CD8-positive, alpha-beta memory T cell (primary cell): ENCODE results near the gene TPD52L2. TPM values are rescaled to one million over a fixed set of nuclear protein-coding genes. Genes with fewer than 3 reads are reported as not detected.

ENCODE experiments used
- CTCF ChIA-PET: fragments of 350-600 bp; sonication (Branson Sonifier 250); formaldehyde crosslinking; loops from one replicate; lab custom pipeline; 2021; ENCODE audit warnings: antibody characterized with exemption; lab: Charles Lee
- POLR2A ChIA-PET: fragments of 350-600 bp; sonication (Branson Sonifier 250); formaldehyde crosslinking; loops from one replicate; lab custom pipeline; 2021; ENCODE audit warnings: antibody characterized with exemption; lab: Charles Lee
- DNase-seq, 5 donors: peaks; one replicate each; pipeline versions ENCODE4 v3.0.0 to v3.0.0-alpha.2; 2020 to 2022; ENCODE audit warnings: mixed read lengths in 1 of 5
- H3K27ac ChIP-seq: one replicate; pipeline ENCODE4 v1.7.0; 2013; ENCODE audit warnings: low read depth, mild to moderate bottlenecking, low read length, moderate library complexity
- H3K27me3 ChIP-seq: 2 replicates; pipeline ENCODE4 v1.7.0; 2013; ENCODE audit warnings: low read length, mild to moderate bottlenecking; ENCODE audit not compliant: insufficient read depth, poor library complexity, severe bottlenecking
- H3K36me3 ChIP-seq: 2 replicates; pipeline ENCODE4 v1.7.0; 2013; ENCODE audit warnings: mild to moderate bottlenecking, low read length, moderate library complexity; ENCODE audit not compliant: insufficient read depth
- H3K4me1 ChIP-seq: 2 replicates; pipeline ENCODE4 v1.7.0; 2013; ENCODE audit warnings: mild to moderate bottlenecking, low read length, moderate library complexity; ENCODE audit not compliant: insufficient read depth
- H3K4me3 ChIP-seq: 2 replicates; pipeline ENCODE4 v1.7.0; 2013; ENCODE audit warnings: mild to moderate bottlenecking, low read length
- H3K9me3 ChIP-seq: 2 replicates; pipeline ENCODE4 v1.7.0; 2013; ENCODE audit warnings: mild to moderate bottlenecking, low read length
- H3K27ac Mint-ChIP-seq, 8 donors: one replicate each; pipeline ENCODE4 v1.8.0; 2020 to 2021; ENCODE audit warnings: mixed read lengths in 8 of 8, mild to moderate bottlenecking in 6 of 8, inconsistent platforms in 3 of 8, moderate library complexity in 3 of 8
- H3K27me3 Mint-ChIP-seq, 2 donors: one replicate each; pipeline ENCODE4 v1.8.0; 2020 to 2021; ENCODE audit warnings: mixed read lengths in 2 of 2, mild to moderate bottlenecking in 1 of 2, moderate library complexity in 1 of 2
- H3K36me3 Mint-ChIP-seq, 3 donors: one replicate each; pipeline ENCODE4 v1.8.0; 2020 to 2021; ENCODE audit warnings: mixed read lengths in 3 of 3, inconsistent platforms in 1 of 3, mild to moderate bottlenecking in 1 of 3
- H3K4me1 Mint-ChIP-seq, 3 donors: one replicate each; pipeline ENCODE4 v1.8.0; 2020 to 2021; ENCODE audit warnings: mixed read lengths in 3 of 3, inconsistent platforms in 1 of 3, mild to moderate bottlenecking in 1 of 3
- H3K4me3 Mint-ChIP-seq, 7 donors: one replicate each; pipeline ENCODE4 v1.8.0; 2020 to 2021; ENCODE audit warnings: mixed read lengths in 7 of 7, mild to moderate bottlenecking in 6 of 7, moderate library complexity in 4 of 7, inconsistent platforms in 2 of 7
- H3K9me3 Mint-ChIP-seq, 5 donors: one replicate each; pipeline ENCODE4 v1.8.0; 2020 to 2022; ENCODE audit warnings: mixed read lengths in 5 of 5, mild to moderate bottlenecking in 3 of 5, moderate library complexity in 2 of 5, inconsistent platforms in 1 of 5
- polyA plus RNA-seq: library from polyadenylated mRNA; unstranded; fragments of 300-500 nt; fragmentation: Illumina TruSeq; gene quantifications from one replicate; pipeline ENCODE4 v1.2.3, GENCODE V29; 2021
- total RNA-seq, 2 experiments: library from RNA; stranded (reverse); gene quantifications; one replicate each; pipeline ENCODE4 v1.2.3, GENCODE V29; 2021

Gene TPD52L2
- total and polyA plus RNA-seq, 3 experiments from 2014 or later: 60.0 to 72.1 (median 64.4) TPM

- H3K36me3 Mint-ChIP-seq: peaks cover 0 to 6% (median 1%) of the 10 kb centered on the region in 3 donors
- peaks cover 10% of the 10 kb centered on the region in 3 donors for H3K4me1 Mint-ChIP-seq
These were observed 38.3 kb upstream of the TPD52L2 start for GRCh38 chr20:63826753-63827152.

GRCh38 chr20:63828124-63828523, 36.9 kb upstream of the TPD52L2 start:
- H3K27me3 ChIP-seq: peaks cover 24% of the 10 kb centered on the region
- peaks cover 9% of the 10 kb centered on the region for H3K4me1 ChIP-seq
- DNase-seq: no peak
- H3K36me3 Mint-ChIP-seq: peaks cover 0 to 6% (median 1%) of the 10 kb centered on the region in 3 donors
- no peaks in the 10 kb centered on the region for H3K9me3 ChIP-seq
- POLR2A ChIA-PET: no interaction called here
- peak overlapping the region in 1 of 8 donors; percentile 22 for H3K27ac Mint-ChIP-seq
- H3K4me3 Mint-ChIP-seq: peak overlapping the region in 2 of 7 donors; percentile 18 to 38
- H3K4me3 ChIP-seq: no peak overlapping the region
- CTCF ChIA-PET: no interaction called here
- H3K9me3 Mint-ChIP-seq: peaks cover 0 to 3% (median 0%) of the 10 kb centered on the region in 5 donors
- H3K4me1 Mint-ChIP-seq: peaks cover 10% of the 10 kb centered on the region in 3 donors
- H3K27me3 Mint-ChIP-seq: peaks cover 43 to 53% of the 10 kb centered on the region in 2 donors
- no peaks in the 10 kb centered on the region for H3K36me3 ChIP-seq
- no peak overlapping the region for H3K27ac ChIP-seq

More at GRCh38 chr20:63826753-63827152, 38.3 kb upstream of the TPD52L2 start:
- Mint-ChIP-seq H3K4me3 (no peak overlapping the region), H3K27ac (no peak overlapping the region), H3K27me3 (peaks cover 44 to 61% of the 10 kb centered on the region in 2 donors), H3K9me3 (peaks cover 0 to 3% (median 0%) of the 10 kb centered on the region in 5 donors)
- no peaks in the 10 kb centered on the region for H3K36me3 ChIP-seq
- no peak overlapping the region for H3K27ac ChIP-seq
- ChIA-PET POLR2A (no interaction called here), CTCF (no interaction called here)
- H3K4me1 ChIP-seq: peaks cover 9% of the 10 kb centered on the region
- no peaks in the 10 kb centered on the region for H3K9me3 ChIP-seq
- DNase-seq: no peak
- peaks cover 24% of the 10 kb centered on the region for H3K27me3 ChIP-seq
- H3K4me3 ChIP-seq: no peak overlapping the region

- ChIA-PET CTCF (no interaction called here), POLR2A (no interaction called here)
- Histone ChIP-seq H3K27ac (no peak overlapping the region), H3K27me3 (peaks cover 24% of the 10 kb centered on the region), H3K9me3 (no peaks in the 10 kb centered on the region), H3K36me3 (no peaks in the 10 kb centered on the region), H3K4me3 (no peak overlapping the region), H3K4me1 (peaks cover 9% of the 10 kb centered on the region)
- peaks cover 10% of the 10 kb centered on the region in 3 donors for H3K4me1 Mint-ChIP-seq
- DNase-seq: no peak
- H3K27me3 Mint-ChIP-seq: peaks cover 43 to 51% of the 10 kb centered on the region in 2 donors
- peaks cover 0 to 6% (median 1%) of the 10 kb centered on the region in 3 donors for H3K36me3 Mint-ChIP-seq
- peaks cover 0 to 3% (median 0%) of the 10 kb centered on the region in 5 donors for H3K9me3 Mint-ChIP-seq
- H3K27ac Mint-ChIP-seq: no peak overlapping the region
- H3K4me3 Mint-ChIP-seq: peak overlapping the region in 3 of 7 donors; percentile 18 to 29 (median 23)
These were observed 36.5 kb upstream of the TPD52L2 start for GRCh38 chr20:63828545-63828944.

DNA sequence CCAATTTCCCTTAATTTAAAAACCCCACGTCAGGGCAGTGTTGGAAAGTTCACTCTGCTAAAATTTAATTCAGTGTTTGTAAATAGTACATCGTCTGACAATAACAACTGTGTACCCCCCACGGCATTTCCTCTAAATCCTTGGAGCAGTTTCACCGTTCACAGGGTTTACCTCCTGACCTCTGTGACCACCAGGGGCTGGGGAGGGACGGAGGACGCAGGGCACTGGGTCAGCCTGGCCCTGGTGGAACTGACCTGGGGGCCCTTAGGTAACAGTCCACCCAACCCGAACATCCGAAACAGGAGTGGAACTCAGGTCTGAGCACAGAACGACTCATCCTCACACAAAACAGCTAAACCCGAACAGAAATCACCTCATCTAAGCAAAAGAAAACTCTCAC, 36.1 kb upstream of the TPD52L2 start:
- Mint-ChIP-seq H3K27me3 (peaks cover 41 to 47% of the 10 kb centered on the region in 2 donors), H3K36me3 (peaks cover 0 to 6% (median 1%) of the 10 kb centered on the region in 3 donors), H3K9me3 (peaks cover 0 to 3% (median 0%) of the 10 kb centered on the region in 5 donors), H3K27ac (no peak overlapping the region), H3K4me3 (peak overlapping the region in 4 of 7 donors; percentile 7 to 87 (median 30)), H3K4me1 (peaks cover 10% of the 10 kb centered on the region in 3 donors)
- H3K4me1 ChIP-seq: peaks cover 9% of the 10 kb centered on the region
- H3K9me3 ChIP-seq: no peaks in the 10 kb centered on the region
- no peak overlapping the region for H3K4me3 ChIP-seq
- no peak overlapping the region for H3K27ac ChIP-seq
- H3K27me3 ChIP-seq: peaks cover 24% of the 10 kb centered on the region
- no peak for DNase-seq
- ChIA-PET CTCF (no interaction called here), POLR2A (no interaction called here)
- no peaks in the 10 kb centered on the region for H3K36me3 ChIP-seq

- Mint-ChIP-seq H3K9me3 (peaks cover 0 to 3% (median 0%) of the 10 kb centered on the region in 5 donors), H3K4me3 (peak overlapping the region; percentile 82 to 92 (median 87)), H3K4me1 (peaks cover 10% of the 10 kb centered on the region in 3 donors), H3K27ac (peak overlapping the region in 2 of 8 donors; percentile 48 to 84), H3K36me3 (peaks cover 0 to 6% (median 1%) of the 10 kb centered on the region in 3 donors), H3K27me3 (peaks cover 41 to 42% of the 10 kb centered on the region in 2 donors)
- H3K4me3 ChIP-seq: no peak overlapping the region
- ChIA-PET POLR2A (interaction anchor here (0.6 kb wide), 1 partner anchor 320 kb away, joined by 4 read pairs; no protein-coding TSS in a partner anchor), CTCF (no interaction called here)
- DNase-seq: no peak
- no peaks in the 10 kb centered on the region for H3K36me3 ChIP-seq
- H3K9me3 ChIP-seq: no peaks in the 10 kb centered on the region
- H3K27me3 ChIP-seq: peaks cover 24% of the 10 kb centered on the region
- H3K4me1 ChIP-seq: peaks cover 9% of the 10 kb centered on the region
- H3K27ac ChIP-seq: no peak overlapping the region
These were observed 35.5 kb upstream of the TPD52L2 start for GRCh38 chr20:63829603-63829944.

- peaks cover 0 to 3% (median 0%) of the 10 kb centered on the region in 5 donors for H3K9me3 Mint-ChIP-seq
- peaks cover 24% of the 10 kb centered on the region for H3K27me3 ChIP-seq
- no peaks in the 10 kb centered on the region for H3K9me3 ChIP-seq
- no peaks in the 10 kb centered on the region for H3K36me3 ChIP-seq
- POLR2A ChIA-PET: interaction anchor here (0.6 kb wide), 1 partner anchor 320 kb away, joined by 4 read pairs; no protein-coding TSS in a partner anchor
- no peak for DNase-seq
- peaks cover 9% of the 10 kb centered on the region for H3K4me1 ChIP-seq
- no peak overlapping the region for H3K27ac ChIP-seq
- CTCF ChIA-PET: no interaction called here
- peaks cover 41 to 42% of the 10 kb centered on the region in 2 donors for H3K27me3 Mint-ChIP-seq
- peaks cover 0 to 6% (median 1%) of the 10 kb centered on the region in 3 donors for H3K36me3 Mint-ChIP-seq
- H3K27ac Mint-ChIP-seq: peak overlapping the region in 3 of 8 donors; percentile 43 to 84 (median 48)
- H3K4me3 Mint-ChIP-seq: peak overlapping the region; percentile 82 to 92 (median 87)
- peak overlapping the region; percentile 42 for H3K4me3 ChIP-seq
- H3K4me1 Mint-ChIP-seq: peaks cover 10% of the 10 kb centered on the region in 3 donors
These were observed 34.9 kb upstream of the TPD52L2 start for GRCh38 chr20:63829945-63830835.

DNA sequence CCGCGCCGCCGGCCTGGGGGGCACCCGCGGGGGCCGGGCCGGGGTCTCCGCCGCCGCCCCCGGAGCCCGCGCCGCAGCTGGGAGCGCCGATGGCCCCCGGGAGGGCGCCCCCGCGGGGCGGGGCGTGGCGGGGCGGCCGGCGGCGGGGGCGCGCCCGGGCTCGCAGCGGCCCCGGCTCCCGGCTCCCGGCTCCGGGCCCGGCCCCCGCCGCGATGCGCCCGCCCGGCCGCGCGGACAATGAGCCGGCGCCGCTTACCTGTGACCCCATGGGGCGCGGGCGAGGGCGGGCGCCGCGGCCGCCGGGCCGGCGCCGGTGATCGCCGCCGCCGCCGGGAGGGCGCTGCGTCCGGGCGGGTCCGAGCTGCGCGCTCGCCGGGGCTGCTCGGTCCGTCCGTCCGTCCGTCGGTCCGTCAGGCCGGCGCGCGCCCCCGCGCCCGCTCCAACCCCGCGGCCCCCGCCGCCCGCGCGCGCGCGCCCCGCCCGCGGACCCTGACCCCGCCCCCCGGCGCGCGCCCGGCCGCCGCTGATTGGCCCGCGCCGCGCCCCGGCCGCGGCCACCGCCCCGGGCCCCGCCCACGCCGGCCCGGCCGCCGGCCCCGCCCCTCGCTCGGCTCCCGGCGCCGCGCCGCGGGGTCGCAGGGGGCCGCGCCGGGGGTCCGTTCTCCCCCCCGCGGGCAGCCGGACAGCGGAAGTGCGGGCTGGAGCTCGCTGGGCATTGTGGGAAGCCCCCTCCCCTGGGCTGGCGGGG, 34.1 kb upstream of the TPD52L2 start, which contains the start of gene ZBTB46:
Gene ZBTB46, minus strand, starts transcription at position 424 of the 748 bp plus-strand sequence. CDS start 40,507 bp downstream, outside the sequence.
- Histone ChIP-seq H3K4me3 (peak within 1 kb of the TSS; percentile 42), H3K27me3 (peaks cover 24% of the 10 kb centered on the region), H3K27ac (no peak within 1 kb of the TSS), H3K9me3 (no peaks in the 10 kb centered on the region), H3K36me3 (no peaks in the 10 kb centered on the region), H3K4me1 (peaks cover 9% of the 10 kb centered on the region)
- no peak for DNase-seq
- Mint-ChIP-seq H3K4me3 (peak within 1 kb of the TSS; percentile 82 to 92 (median 87)), H3K27ac (peak within 1 kb of the TSS in 3 of 8 donors; percentile 43 to 68 (median 48)), H3K4me1 (peaks cover 10% of the 10 kb centered on the region in 3 donors), H3K9me3 (peaks cover 0 to 3% (median 0%) of the 10 kb centered on the region in 5 donors), H3K27me3 (peaks cover 34% of the 10 kb centered on the region in 2 donors), H3K36me3 (peaks cover 0 to 6% (median 1%) of the 10 kb centered on the region in 3 donors)
- CTCF ChIA-PET: no interaction called here
- POLR2A ChIA-PET: no interaction called here
